ENCODE results near the gene VSTM4.

The VSTM4 gene, protein sequence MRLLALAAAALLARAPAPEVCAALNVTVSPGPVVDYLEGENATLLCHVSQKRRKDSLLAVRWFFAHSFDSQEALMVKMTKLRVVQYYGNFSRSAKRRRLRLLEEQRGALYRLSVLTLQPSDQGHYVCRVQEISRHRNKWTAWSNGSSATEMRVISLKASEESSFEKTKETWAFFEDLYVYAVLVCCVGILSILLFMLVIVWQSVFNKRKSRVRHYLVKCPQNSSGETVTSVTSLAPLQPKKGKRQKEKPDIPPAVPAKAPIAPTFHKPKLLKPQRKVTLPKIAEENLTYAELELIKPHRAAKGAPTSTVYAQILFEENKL

DNA sequence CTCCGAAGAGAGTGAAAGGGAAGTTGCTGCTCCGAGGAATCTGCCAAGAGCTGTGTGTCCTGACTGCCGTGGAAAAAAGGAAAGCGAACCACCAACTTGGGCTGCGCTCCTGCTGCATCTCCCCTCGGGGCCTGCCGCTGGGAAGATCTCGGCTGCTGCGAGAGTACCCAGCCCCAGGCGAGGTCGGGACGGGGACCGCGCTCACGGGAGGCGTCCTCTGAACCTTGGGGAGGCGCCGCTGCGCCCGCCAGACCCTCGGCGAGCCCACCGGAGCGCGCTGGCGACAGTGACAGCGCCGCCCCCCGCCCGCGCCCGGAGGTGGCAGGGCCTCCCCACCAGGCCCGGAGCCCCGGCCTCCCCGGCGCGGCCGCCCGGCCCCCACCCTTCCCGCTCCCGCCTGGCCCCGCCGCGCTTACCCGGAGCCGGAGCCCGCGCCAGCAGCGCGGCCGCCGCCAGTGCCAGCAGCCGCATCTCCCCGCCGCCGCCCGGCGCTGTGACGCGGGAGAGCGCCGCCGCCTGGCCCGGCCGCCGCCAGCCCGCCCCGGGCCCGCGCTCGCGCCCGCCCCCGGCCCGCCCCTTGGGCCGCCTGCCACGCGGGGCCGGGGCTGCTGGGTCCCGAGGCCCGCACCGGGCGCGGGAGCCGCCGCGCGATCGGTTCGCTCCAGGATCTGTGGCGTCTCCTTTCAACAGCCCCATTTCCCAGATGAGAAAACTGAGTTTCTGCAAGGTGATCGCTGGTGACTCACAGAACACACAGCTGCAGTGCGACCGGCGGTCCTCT is at the start of gene VSTM4:
Gene VSTM4 (minus strand): TSS at position 508 of the 781 bp plus-strand sequence. CDS start 37 bp downstream, at position 471.
- peak; percentile 5 for DNase-seq

DNA sequence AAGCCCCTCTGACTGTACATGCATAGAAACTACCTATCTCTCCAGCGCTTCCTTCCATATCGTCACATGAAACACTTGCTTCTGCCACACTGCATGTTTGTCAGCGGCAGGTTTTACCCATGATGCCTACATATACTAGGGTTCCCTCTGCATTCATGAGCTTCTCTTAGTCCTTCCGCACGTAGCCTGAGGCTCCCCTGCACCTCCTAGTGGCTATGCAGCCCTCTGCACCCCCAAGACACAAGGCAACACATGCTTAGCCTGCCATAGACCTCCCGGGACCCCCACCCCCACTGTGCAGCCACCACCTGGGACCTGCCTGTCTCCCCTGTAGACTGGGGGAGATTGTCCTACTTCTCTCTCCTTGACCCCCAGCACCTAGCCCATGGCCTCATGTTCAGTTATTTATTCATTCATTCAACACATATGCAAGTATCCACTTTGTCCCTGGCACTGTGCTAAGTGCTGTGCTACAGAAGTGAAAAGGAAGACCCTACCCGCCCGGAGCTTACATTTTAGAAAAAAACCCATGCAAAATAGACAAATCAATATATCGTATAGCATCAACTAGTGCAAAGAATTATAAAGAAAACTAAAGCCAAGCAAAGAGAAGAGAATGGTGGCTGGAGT is 49.4 kb upstream of the VSTM4 start:
- peak; percentile 36 for DNase-seq

- DNase-seq, result no peak
Observed at GRCh38 chr10:49163741-49164140, 48.4 kb upstream of the VSTM4 start.

GRCh38 chr10:49162761-49163310 is 47.5 kb upstream of the VSTM4 start:
- no peak for DNase-seq

DNA sequence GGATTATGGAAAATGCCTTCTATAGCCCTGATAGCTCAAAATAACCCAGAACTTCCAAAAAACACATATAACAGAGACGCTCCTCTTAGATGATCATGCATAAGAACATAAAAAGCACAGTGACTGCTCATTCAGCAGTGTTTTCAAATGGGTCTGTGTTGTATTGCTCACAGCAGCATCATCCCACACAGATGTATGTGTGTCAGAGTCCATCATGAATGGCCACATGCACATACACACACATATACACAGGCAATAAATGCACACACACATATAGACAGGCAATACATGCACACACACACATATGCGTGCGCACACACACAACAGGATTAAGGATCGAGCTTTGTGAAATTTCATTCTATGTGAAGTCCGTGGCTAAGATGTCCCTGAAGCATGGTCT is 46.7 kb upstream of the VSTM4 start:
- no peak for DNase-seq

GRCh38 chr10:49161411-49161997 is 46.2 kb upstream of the VSTM4 start:
- no peak for DNase-seq

GRCh38 chr10:49160814-49161213 is 45.5 kb upstream of the VSTM4 start:
- DNase-seq, result no peak

- DNase-seq, result no peak
Observed at GRCh38 chr10:49160110-49160509, 44.8 kb upstream of the VSTM4 start.

DNA sequence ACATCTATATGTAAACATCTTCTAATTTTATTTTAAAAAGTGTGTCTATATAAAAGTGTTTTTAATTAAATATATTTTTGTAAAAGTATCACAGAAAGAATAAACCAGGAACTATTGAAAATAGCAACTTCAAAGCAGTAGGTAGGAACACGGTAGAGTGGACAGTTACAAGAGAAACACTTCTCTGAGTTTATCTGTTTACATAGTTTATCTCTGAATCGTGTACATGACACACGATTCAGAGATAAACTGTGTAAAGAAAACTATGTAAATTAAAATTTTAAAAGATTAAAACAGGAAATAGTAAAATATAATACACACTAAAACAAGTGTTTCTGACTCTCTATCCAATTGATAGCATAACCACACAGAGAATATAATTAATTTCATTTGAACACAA is 43.6 kb upstream of the VSTM4 start:
- no peak for DNase-seq

DNA sequence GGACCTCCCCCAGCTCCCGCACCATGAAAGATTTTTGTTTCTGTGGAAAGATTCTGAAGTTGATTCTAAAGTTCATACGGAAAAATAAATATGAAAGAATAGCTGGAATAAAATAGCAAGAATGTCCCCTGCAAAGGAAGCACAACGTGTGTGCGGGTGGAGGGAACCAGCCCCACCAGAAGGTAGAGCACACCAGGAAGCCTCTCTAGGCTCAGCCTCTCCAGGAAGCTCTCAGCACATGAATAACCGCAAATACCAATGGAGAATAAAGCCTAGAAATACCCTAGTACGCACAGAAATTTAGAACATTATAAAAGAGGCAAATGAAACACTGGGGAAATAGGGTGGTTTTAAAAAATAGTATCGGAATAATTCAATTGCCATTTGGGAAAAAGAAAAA is 43.1 kb upstream of the VSTM4 start:
- no peak for DNase-seq

GRCh38 chr10:49157229-49157628 is 41.9 kb upstream of the VSTM4 start:
- no peak for DNase-seq

DNA sequence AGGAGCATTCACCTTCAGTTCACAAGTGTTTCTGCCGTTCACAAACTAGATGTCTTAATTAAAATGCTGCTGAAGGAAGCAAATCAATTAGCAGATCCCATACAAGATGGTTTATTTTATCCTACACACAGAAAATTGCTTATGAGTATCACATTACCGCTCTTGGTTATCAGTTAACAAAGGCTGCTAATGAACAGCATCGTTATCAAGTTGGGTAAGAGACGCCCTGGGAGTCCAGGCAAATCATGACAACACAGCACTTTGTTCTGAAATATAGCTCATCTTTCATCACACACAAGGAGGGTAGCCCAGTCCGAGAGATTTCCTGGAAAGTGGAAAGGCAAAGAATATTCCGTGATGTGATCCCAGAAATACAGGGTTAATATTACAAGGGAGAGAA is 39.3 kb upstream of the VSTM4 start:
- no peak for DNase-seq

GRCh38 chr10:49153971-49154370 is 38.6 kb upstream of the VSTM4 start:
- no peak for DNase-seq

- no peak for DNase-seq
Observed at GRCh38 chr10:49153115-49153514, 37.8 kb upstream of the VSTM4 start.

DNA sequence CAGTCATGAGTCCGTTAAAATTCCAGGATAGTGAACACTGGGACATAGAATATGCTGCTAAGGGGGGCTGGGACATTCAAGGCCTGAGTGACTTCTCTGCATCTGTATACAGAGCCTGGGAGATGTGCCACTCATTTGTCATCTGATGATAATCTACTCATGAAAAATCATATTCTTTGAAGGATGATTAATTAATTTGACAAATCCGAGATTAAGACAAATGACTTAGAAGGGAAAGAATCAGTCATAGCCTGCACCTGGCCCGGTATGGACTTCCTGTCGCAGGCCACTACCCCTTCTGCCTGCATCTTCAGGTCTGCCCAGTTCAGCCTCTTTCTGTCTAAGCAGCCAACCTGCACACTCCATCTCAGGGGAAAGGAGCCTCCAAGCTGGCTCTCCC is 37.3 kb upstream of the VSTM4 start:
- DNase-seq, result no peak

DNA sequence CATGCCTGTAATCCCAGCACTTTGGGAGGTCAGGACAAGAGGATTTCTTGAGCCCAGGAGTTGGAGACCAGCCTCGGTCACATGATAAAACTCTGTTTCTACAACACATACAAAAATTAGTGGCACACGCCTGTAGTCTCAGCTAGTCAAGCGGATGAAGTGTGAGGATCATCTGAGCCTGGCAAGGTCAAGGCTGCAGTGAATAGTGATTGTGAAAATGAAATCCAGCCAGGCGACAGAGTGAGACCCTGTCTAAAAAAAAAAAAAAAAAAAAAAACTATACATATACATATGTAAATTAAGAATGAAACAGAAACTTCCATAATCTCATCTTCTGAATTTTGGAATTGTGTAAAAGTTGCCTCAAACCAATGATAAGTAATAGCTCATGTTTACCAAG is 36.7 kb upstream of the VSTM4 start:
- no peak for DNase-seq

DNA sequence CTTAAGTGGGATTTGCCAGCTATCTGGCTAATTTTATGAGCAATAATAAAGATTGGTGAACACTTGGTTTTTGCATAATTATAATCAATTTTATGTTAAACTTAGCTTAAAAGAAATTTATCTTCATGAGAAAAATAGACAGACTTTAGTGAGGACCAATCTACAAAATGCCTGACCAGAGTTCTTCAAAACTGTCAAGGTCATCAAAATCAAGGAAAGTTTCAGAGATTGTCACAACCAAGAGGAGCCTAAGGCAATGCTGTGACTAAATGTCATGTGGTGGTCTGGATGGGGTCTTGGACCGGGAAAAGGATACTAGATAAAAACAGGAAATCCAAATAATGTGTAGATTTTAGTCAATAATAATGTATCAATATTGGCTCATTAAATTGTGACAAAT is 36.2 kb upstream of the VSTM4 start:
- no peak for DNase-seq

DNA sequence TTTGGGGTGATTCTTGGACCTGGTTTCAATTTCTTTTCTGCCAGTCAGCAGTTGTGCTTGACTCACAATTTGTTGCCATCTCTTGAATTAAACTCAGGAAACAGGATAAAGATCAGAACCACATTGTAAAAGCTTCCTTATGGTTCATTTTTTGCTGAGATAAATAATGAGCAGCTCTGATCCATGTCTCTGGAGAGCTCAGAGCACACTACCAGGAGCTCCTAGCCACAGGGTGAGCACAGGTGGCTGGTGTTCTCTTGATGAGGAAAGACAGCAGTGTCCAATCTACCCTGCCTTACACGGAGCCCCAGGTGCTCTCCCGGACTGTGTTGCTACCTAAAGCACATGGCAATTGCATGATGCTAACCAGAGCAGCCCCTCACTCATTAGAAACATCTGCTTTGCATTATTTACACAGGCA is 35.7 kb upstream of the VSTM4 start:
- no peak for DNase-seq

- no peak for DNase-seq
Observed at GRCh38 chr10:49150426-49150825, 35.1 kb upstream of the VSTM4 start.

GRCh38 chr10:49149881-49150280 is 34.6 kb upstream of the VSTM4 start:
- DNase-seq, result no peak

DNA sequence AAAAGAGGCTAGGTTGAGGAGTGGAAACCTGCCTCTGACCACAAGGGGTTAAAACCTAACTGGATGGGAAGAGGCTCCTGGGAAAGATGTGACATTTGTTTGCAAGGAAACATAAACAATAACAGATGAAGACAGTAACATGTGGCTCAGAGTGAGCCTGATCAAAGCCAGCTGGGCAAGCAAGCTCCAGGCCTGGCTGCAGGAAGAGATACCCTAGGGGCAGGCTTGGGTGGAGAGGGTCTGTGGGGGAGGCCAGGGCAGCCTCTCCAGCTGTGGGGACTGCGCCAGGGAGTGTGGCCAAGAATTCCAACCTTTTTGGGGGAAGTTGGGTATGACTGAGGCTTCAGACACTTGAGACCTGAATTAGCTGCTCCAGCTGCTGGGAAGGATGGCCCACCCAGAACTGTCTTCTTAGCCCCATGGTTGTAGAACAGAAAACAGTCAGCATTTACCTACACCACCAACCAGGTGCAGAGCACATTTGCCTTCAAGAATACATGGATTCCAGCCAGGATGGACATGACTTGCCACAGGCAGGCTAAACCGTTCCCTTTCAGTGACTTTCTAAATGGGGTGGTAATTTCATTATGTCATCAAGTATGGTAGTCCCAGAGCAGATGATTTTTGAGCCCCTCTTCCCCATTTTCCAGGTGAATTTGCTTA is 28.9 kb upstream of the VSTM4 start:
- DNase-seq, result no peak

- DNase-seq, result no peak
Observed at GRCh38 chr10:49143249-49143648, 27.9 kb upstream of the VSTM4 start.

Measured in CD4-positive, alpha-beta T cell treated with Interleukin-21 for 1 hour (primary cell).